HUES64 (cell line): ENCODE results near the gene ZNF385D.

Experiments used
- H3K27ac ChIP-seq: 2 replicates; pipeline ENCODE4 v1.7.0; 2013; ENCODE audit warnings: low read depth, low read length, inconsistent platforms
- H3K27me3 ChIP-seq: 2 replicates; pipeline ENCODE4 v1.6.1; 2013; ENCODE audit warnings: mild to moderate bottlenecking, low read length; ENCODE audit not compliant: insufficient read depth
- H3K36me3 ChIP-seq: 2 replicates; pipeline ENCODE4 v1.6.1; 2013; ENCODE audit warnings: mild to moderate bottlenecking, low read length; ENCODE audit not compliant: insufficient read depth
- H3K4me1 ChIP-seq: 2 replicates; pipeline ENCODE4 v1.6.1; 2013; ENCODE audit warnings: mild to moderate bottlenecking, low read length, moderate library complexity; ENCODE audit not compliant: insufficient read depth
- H3K4me3 ChIP-seq: 2 replicates; pipeline ENCODE4 v1.5.1; 2013; ENCODE audit warnings: mild to moderate bottlenecking, low read length, moderate library complexity
- H3K9ac ChIP-seq: 2 replicates; pipeline ENCODE4 v1.6.1; 2013; ENCODE audit warnings: mild to moderate bottlenecking, low read depth, low read length
- H3K9me3 ChIP-seq: 2 replicates; pipeline ENCODE4 v1.6.1; 2013; ENCODE audit warnings: low read depth, low read length; ENCODE audit not compliant: insufficient read depth
- WGBS: fragments of 150-250, 120-280 bp; methylation state at CpG from one replicate; pipeline ENCODE4 v1.1.7; 2013; ENCODE audit warnings: missing lambda C conversion rate; 5-methylcytosine and 5-hydroxymethylcytosine counted together

The ZNF385D gene

GRCh38 chr3:21544076-21544462 is 206.9 kb downstream of the ZNF385D start:
- Histone ChIP-seq H3K4me3 (no peak overlapping the region), H3K27ac (peak overlapping the region; percentile 81; the same call in 1 of the 2 replicates), H3K36me3 (no peaks in the 10 kb centered on the region), H3K9me3 (no peaks in the 10 kb centered on the region), H3K9ac (peak overlapping the region; percentile 55), H3K27me3 (no peaks in the 10 kb centered on the region), H3K4me1 (peaks cover 16% of the 10 kb centered on the region)
- 73% methylated on average over 4 of the region's 4 CpGs for WGBS

GRCh38 chr3:21543380-21544075 is 207.5 kb downstream of the ZNF385D start:
- Histone ChIP-seq H3K27me3 (no peaks in the 10 kb centered on the region), H3K9me3 (no peaks in the 10 kb centered on the region), H3K27ac (peak overlapping the region; percentile 81; the same call in 1 of the 2 replicates), H3K36me3 (no peaks in the 10 kb centered on the region), H3K9ac (peak overlapping the region; percentile 55), H3K4me1 (peaks cover 16% of the 10 kb centered on the region), H3K4me3 (peak overlapping the region; percentile 25; the same call in 1 of the 2 replicates)
- WGBS = 70% methylated on average over 15 of the region's 15 CpGs

- H3K9me3 ChIP-seq = no peaks in the 10 kb centered on the region
- peak overlapping the region; percentile 55; the same call in 1 of the 2 replicates for H3K9ac ChIP-seq
- H3K4me3 ChIP-seq = no peak overlapping the region
- no peaks in the 10 kb centered on the region for H3K36me3 ChIP-seq
- H3K27me3 ChIP-seq = no peaks in the 10 kb centered on the region
- H3K4me1 ChIP-seq = peaks cover 16% of the 10 kb centered on the region
- H3K27ac ChIP-seq = peak overlapping the region; percentile 63; the same call in 1 of the 2 replicates
- 94% methylated on average over 29 of the region's 29 CpGs for WGBS
These were observed 208.2 kb downstream of the ZNF385D start for GRCh38 chr3:21542656-21543379.

- WGBS = 94% methylated on average over 6 of the region's 6 CpGs
- H3K9ac ChIP-seq = no peak overlapping the region
These were observed 210.7 kb downstream of the ZNF385D start for GRCh38 chr3:21540265-21540664.

GRCh38 chr3:21534462-21534861 is 216.5 kb downstream of the ZNF385D start:
- Histone ChIP-seq H3K4me1 (no peaks in the 10 kb centered on the region), H3K27me3 (no peaks in the 10 kb centered on the region), H3K36me3 (no peaks in the 10 kb centered on the region), H3K4me3 (no peak overlapping the region), H3K9ac (no peak overlapping the region), H3K27ac (no peak overlapping the region), H3K9me3 (no peaks in the 10 kb centered on the region)
- WGBS = 91% methylated on average over 3 of the region's 3 CpGs

More at GRCh38 chr3:21540265-21540664, 210.7 kb downstream of the ZNF385D start:
- peaks cover 16% of the 10 kb centered on the region for H3K4me1 ChIP-seq
- no peak overlapping the region for H3K4me3 ChIP-seq
- no peak overlapping the region for H3K27ac ChIP-seq
- no peaks in the 10 kb centered on the region for H3K9me3 ChIP-seq
- no peaks in the 10 kb centered on the region for H3K36me3 ChIP-seq
- no peaks in the 10 kb centered on the region for H3K27me3 ChIP-seq

GRCh38 chr3:21533002-21533401 is 218.0 kb downstream of the ZNF385D start:
- no peaks in the 10 kb centered on the region for H3K9me3 ChIP-seq
- H3K27me3 ChIP-seq = no peaks in the 10 kb centered on the region
- no peaks in the 10 kb centered on the region for H3K4me1 ChIP-seq
- H3K9ac ChIP-seq = no peak overlapping the region
- WGBS = 93% methylated on average over 5 of the region's 5 CpGs
- H3K27ac ChIP-seq = no peak overlapping the region
- H3K36me3 ChIP-seq = no peaks in the 10 kb centered on the region
- no peak overlapping the region for H3K4me3 ChIP-seq

- Histone ChIP-seq H3K9me3 (no peaks in the 10 kb centered on the region), H3K4me3 (no peak overlapping the region), H3K36me3 (no peaks in the 10 kb centered on the region), H3K4me1 (no peaks in the 10 kb centered on the region), H3K9ac (no peak overlapping the region), H3K27me3 (no peaks in the 10 kb centered on the region), H3K27ac (no peak overlapping the region)
- WGBS = 91% methylated on average over 3 of the region's 3 CpGs
These were observed 219.1 kb downstream of the ZNF385D start for GRCh38 chr3:21531909-21532308.

GRCh38 chr3:21528291-21528995 is 222.6 kb downstream of the ZNF385D start:
- no peaks in the 10 kb centered on the region for H3K27me3 ChIP-seq
- no peak overlapping the region for H3K9ac ChIP-seq
- WGBS = 86% methylated on average over 1 of the region's 2 CpGs
- H3K27ac ChIP-seq = no peak overlapping the region
- H3K4me3 ChIP-seq = no peak overlapping the region
- no peaks in the 10 kb centered on the region for H3K4me1 ChIP-seq
- H3K9me3 ChIP-seq = no peaks in the 10 kb centered on the region
- H3K36me3 ChIP-seq = no peaks in the 10 kb centered on the region

- no peak overlapping the region for H3K27ac ChIP-seq
- 100% methylated on average over 1 of the region's 4 CpGs for WGBS
- no peak overlapping the region for H3K4me3 ChIP-seq
- H3K36me3 ChIP-seq = no peaks in the 10 kb centered on the region
- no peaks in the 10 kb centered on the region for H3K9me3 ChIP-seq
- no peaks in the 10 kb centered on the region for H3K27me3 ChIP-seq
- no peaks in the 10 kb centered on the region for H3K4me1 ChIP-seq
- no peak overlapping the region for H3K9ac ChIP-seq
These were observed 224.5 kb downstream of the ZNF385D start for GRCh38 chr3:21526461-21526860.

- no peaks in the 10 kb centered on the region for H3K36me3 ChIP-seq
- H3K4me3 ChIP-seq = no peak overlapping the region
- 92% methylated on average over 2 of the region's 2 CpGs for WGBS
- no peak overlapping the region for H3K9ac ChIP-seq
- no peaks in the 10 kb centered on the region for H3K4me1 ChIP-seq
- no peaks in the 10 kb centered on the region for H3K27me3 ChIP-seq
- H3K9me3 ChIP-seq = no peaks in the 10 kb centered on the region
- H3K27ac ChIP-seq = no peak overlapping the region
These were observed 226.9 kb downstream of the ZNF385D start for GRCh38 chr3:21524133-21524532.
